Measurements from ENCODE around the gene BICD2.

DNA sequence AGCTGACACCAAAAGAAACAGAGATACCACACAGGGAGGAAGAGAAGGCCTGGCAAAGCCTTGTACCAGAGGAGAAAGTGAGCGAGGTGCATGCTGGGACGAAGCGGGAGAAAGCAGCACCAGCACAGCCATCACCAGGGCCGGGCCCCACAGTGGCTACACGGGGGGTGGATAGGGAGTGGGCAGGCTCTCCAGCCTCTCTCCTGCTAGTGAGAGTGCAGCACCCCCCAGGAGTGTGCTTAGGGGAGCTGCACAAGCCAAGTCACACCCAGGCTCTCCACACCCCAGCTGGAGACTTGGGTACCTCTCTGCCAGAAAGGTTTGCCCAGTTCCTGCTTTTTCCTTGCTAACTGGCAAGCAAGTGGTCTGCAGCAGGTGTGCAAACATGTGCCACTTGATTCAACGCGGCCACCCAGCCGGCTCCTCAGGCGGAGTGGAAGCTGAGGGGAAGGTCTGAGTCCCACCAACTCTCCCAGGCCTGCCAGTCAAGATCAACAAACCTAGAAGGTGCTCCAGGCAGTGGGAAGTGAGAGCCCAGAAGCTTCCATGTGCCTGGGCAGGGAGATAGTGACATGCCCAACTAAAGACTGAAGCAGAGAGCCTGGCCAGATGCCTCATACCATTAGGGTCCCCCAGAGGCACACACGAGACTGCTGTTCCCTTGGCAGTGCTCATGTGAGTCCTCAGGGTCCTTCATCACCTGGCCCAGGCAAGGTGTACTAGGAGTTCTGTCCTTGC lies 39.9 kb downstream of the BICD2 start:
- TF ChIP-seq CEBPB (IDR thresholded peaks at IDR 0.05): no peak
- no peak for TF ChIP-seq REST (IDR thresholded peaks at IDR 0.05; ENCODE audit: low read depth)
- TF ChIP-seq EP300 (IDR thresholded peaks at IDR 0.05; ENCODE audit: borderline replicate concordance): no peak
- no peak for TF ChIP-seq ZBTB7A (IDR thresholded peaks at IDR 0.05; ENCODE audit: low read depth)
- TF ChIP-seq USF1 (IDR thresholded peaks at IDR 0.05): no peak
- TF ChIP-seq MAX (IDR thresholded peaks at IDR 0.05): no peak
- no peak for TF ChIP-seq TAF1 (IDR thresholded peaks at IDR 0.05; ENCODE audit: low read depth)
- TF ChIP-seq YY1 (IDR thresholded peaks at IDR 0.05; ENCODE audit: low read depth): no peak
- no peak for TF ChIP-seq NFIC (IDR thresholded peaks at IDR 0.05)
- no peak for TF ChIP-seq EGR1 (IDR thresholded peaks at IDR 0.05)
- no peak for TF ChIP-seq TEAD4 (IDR thresholded peaks at IDR 0.05)
- TF ChIP-seq FOXM1 (IDR thresholded peaks at IDR 0.05; ENCODE audit: borderline replicate concordance, low read depth): no peak
